Measurements from ENCODE around the gene COX6A2. TPM values are rescaled to one million over a fixed set of nuclear protein-coding genes. Genes with fewer than 3 reads are reported as not detected.
A peak's percentile ranks its signal among the peaks of the same experiment; 100 is the strongest.
"Not testable (repeated sequence)": the region's sequence is repeated elsewhere in the genome, so short reads cannot be mapped to it uniquely, and the experiment has no call there.

Gene COX6A2
- total RNA-seq, 4 donors from 2014 or later = not detected

DNA sequence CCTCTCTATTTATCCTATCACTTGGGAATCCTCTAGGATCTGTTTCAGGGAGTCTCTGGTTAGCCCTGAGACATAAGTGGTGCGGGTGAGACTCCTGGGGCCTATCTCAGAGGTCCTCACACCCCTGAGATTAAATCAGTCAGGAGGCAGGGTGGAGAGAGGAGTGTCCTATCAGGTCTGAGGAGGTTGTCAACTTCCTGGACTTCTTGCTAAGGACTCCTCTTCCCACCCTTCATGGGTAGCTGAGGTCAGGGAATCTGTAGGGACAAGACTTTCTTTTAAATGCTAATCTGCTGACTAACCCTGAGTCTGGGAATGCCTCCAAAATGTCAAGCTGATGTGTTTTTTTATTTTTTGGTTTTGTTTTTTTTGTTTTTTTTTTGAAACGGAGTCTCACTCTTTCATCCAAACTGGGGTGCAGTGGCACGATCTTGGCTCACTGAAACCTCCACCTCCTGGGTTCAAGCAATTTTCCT is 24.5 kb upstream of the COX6A2 start:
- peaks cover 0 to 6% of the 10 kb centered on the region in 2 donors for H3K36me3 ChIP-seq
- H3K4me1 ChIP-seq = peaks cover 0 to 68% (median 53%) of the 10 kb centered on the region in 3 donors
- H3K27ac ChIP-seq = peak overlapping the region; percentile 11 to 69 (median 54)
- H3K27me3 ChIP-seq = no peaks in the 10 kb centered on the region
- peak; percentile 45 for ATAC-seq
- no peak overlapping the region for H3K4me3 ChIP-seq
- 55% methylated on average over 3 of the region's 3 CpGs; no CpG with 5 or more reads in 1 of the 2 donors for whole genome bisulfite sequencing, 2 donors (ENCODE audit: low coverage in 1 of 2)
- TF ChIP-seq POLR2AphosphoS5 (IDR thresholded peaks at IDR 0.05) = peak; percentile 36
- TF ChIP-seq, protein P1, sequence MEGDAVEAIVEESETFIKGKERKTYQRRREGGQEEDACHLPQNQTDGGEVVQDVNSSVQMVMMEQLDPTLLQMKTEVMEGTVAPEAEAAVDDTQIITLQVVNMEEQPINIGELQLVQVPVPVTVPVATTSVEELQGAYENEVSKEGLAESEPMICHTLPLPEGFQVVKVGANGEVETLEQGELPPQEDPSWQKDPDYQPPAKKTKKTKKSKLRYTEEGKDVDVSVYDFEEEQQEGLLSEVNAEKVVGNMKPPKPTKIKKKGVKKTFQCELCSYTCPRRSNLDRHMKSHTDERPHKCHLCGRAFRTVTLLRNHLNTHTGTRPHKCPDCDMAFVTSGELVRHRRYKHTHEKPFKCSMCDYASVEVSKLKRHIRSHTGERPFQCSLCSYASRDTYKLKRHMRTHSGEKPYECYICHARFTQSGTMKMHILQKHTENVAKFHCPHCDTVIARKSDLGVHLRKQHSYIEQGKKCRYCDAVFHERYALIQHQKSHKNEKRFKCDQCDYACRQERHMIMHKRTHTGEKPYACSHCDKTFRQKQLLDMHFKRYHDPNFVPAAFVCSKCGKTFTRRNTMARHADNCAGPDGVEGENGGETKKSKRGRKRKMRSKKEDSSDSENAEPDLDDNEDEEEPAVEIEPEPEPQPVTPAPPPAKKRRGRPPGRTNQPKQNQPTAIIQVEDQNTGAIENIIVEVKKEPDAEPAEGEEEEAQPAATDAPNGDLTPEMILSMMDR (IDR thresholded peaks at IDR 0.05) = no peak
- no peaks in the 10 kb centered on the region for H3K9me3 ChIP-seq

DNA sequence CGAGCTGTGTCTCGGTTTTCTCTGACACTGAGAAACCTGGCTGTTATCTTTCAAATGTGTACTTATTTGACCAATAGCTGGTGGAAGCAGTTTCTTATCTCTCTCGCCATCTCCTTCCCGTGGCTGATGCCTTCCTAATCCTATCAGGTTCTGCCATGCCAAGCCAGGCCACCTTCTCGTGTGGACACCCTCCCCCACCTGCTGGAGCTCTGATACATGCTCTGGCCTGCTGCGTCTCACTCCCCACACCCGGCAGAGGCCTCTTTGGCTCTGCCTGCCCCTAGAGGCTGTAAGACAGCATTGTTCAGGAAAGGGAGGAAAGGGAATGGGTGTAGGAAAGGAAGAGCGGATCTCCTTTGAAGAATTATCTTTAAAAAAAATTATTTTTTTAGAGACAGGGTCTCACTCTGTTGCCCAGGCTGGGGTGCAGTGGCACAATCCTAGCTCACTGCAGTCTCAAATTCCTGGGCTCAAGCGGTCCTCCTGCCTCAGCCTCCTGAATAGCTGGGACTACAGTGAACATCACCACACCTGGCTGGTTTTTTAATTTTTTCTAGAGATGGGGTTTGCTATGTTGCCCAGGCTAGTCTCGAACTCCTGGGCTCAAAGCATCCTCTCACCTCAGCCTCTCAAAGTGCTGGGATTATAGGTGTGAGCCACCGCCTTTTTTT is 23.7 kb upstream of the COX6A2 start:
- Histone ChIP-seq H3K4me1 (peaks cover 0 to 59% (median 44%) of the 10 kb centered on the region in 3 donors), H3K36me3 (peaks cover 0 to 2% of the 10 kb centered on the region in 2 donors), H3K9me3 (no peaks in the 10 kb centered on the region), H3K27ac (peak overlapping the region in 3 of 4 donors; percentile 29 to 69 (median 58)), H3K4me3 (no peak overlapping the region), H3K27me3 (no peaks in the 10 kb centered on the region)
- WGBS, 2 donors (ENCODE audit: low coverage in 1 of 2) = 39 to 58% methylated on average over 7 to 11 of the region's 11 CpGs
- no peak for TF ChIP-seq EP300 (IDR thresholded peaks at IDR 0.05)
- TF ChIP-seq, protein P1 (IDR thresholded peaks at IDR 0.05) = peak in 3 of 4 experiments; percentile 47 to 69 (median 54)
- no peak for TF ChIP-seq POLR2AphosphoS5 (IDR thresholded peaks at IDR 0.05)
- no peak for TF ChIP-seq POLR2A (IDR thresholded peaks at IDR 0.05)
- peak; percentile 76 for ATAC-seq

DNA sequence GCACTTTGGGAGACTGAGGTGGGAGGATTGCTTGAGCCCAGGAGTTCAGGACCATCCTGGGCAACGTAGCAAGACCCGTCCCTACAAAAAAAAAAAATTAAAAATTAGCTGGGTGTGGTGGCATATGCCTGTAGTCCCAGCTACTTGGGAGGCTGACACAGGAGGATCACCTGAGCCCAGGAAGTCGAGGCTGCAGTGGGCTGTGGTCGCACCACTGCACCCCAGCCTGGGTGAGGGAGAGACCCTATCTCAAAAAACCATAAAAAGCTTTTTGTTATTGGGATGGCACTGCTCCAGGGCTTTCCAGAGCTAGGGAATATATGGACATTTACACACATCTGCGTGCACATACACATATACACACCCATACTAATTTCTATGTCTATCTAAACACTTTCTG is 23.0 kb upstream of the COX6A2 start:
- Histone ChIP-seq H3K27me3 (no peaks in the 10 kb centered on the region), H3K4me3 (no peak overlapping the region), H3K9me3 (no peaks in the 10 kb centered on the region), H3K4me1 (peaks cover 0 to 53% (median 39%) of the 10 kb centered on the region in 3 donors), H3K36me3 (no peaks in the 10 kb centered on the region), H3K27ac (peak overlapping the region in 3 of 4 donors; percentile 29 to 69 (median 58))
- 75 to 89% methylated on average over 3 of the region's 5 CpGs for whole genome bisulfite sequencing, 2 donors (ENCODE audit: low coverage in 1 of 2)
- TF ChIP-seq POLR2A (IDR thresholded peaks at IDR 0.05) (no peak), POLR2AphosphoS5 (IDR thresholded peaks at IDR 0.05) (no peak), EP300 (IDR thresholded peaks at IDR 0.05) (no peak)
- TF ChIP-seq, protein P1 (IDR thresholded peaks at IDR 0.05) = no peak
- ATAC-seq = no peak

DNA sequence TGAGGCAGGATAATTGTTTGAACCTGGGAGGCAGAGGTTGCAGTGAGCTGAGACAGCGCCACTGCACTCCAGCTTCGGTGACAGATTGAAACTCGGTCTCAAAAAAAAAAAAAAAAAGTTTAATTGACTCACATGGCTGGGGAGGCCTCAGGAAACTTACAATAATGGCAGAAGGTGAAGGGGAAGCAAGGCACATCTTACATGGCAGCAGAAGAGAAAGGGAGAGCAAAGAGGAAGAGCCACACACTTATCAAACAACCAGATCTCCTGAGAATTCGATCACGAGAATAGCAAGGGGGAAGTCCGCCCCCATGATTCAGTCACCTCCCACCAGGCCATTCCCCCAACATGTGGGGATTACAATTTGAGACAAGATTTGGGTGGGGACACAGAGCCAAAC is 17.8 kb upstream of the COX6A2 start:
- WGBS, 2 donors (ENCODE audit: low coverage in 1 of 2) = 69 to 85% methylated on average over 5 to 6 of the region's 6 CpGs
- H3K36me3 ChIP-seq, H3K4me3 ChIP-seq, H3K27me3 ChIP-seq, ATAC-seq, H3K9me3 ChIP-seq, H3K27ac ChIP-seq: not testable (repeated sequence)
- H3K4me1 ChIP-seq = peaks cover 0 to 19% (median 0%) of the 10 kb centered on the region in 3 donors

DNA sequence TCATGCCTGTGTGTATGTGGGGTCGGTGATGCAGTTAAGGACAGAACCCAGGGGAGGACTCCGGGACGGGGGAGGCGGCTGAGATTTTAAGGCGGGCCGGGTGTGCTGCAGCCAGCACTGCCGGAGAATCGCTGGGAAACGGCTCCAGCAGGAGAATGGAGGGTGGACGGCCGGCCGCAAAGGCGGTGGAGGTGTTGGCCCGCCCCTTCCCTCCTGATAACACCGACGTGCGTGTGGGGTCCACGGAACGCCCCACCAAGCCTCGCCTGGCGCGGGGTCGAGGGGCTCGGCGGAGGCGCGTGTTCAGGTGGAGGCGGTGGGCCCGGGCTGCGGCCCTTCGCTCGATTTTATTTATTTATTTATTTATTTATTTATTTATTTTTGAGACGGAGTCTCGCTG is 13.8 kb upstream of the COX6A2 start:
- ATAC-seq = no peak
- Histone ChIP-seq H3K27ac (peak overlapping the region in 2 of 4 donors; percentile 93 to 94), H3K36me3 (no peaks in the 10 kb centered on the region), H3K27me3 (no peaks in the 10 kb centered on the region), H3K9me3 (no peaks in the 10 kb centered on the region), H3K4me1 (peaks cover 0 to 18% (median 0%) of the 10 kb centered on the region in 3 donors), H3K4me3 (peak overlapping the region; percentile 79 to 82)
- TF ChIP-seq POLR2AphosphoS5 (IDR thresholded peaks at IDR 0.05) (no peak), EP300 (IDR thresholded peaks at IDR 0.05) (no peak), POLR2A (IDR thresholded peaks at IDR 0.05) (no peak)
- TF ChIP-seq, protein P1 (IDR thresholded peaks at IDR 0.05) = no peak
- WGBS, 2 donors (ENCODE audit: low coverage in 1 of 2) = 65 to 67% methylated on average over 15 to 24 of the region's 34 CpGs

All from gastroesophageal sphincter (tissue), 4 donors.